ENCODE measurements around the gene TRIM28.

GRCh38 chr19:58575183-58576041 is 31.5 kb downstream of the TRIM28 start:
- TF ChIP-seq, protein P1, sequence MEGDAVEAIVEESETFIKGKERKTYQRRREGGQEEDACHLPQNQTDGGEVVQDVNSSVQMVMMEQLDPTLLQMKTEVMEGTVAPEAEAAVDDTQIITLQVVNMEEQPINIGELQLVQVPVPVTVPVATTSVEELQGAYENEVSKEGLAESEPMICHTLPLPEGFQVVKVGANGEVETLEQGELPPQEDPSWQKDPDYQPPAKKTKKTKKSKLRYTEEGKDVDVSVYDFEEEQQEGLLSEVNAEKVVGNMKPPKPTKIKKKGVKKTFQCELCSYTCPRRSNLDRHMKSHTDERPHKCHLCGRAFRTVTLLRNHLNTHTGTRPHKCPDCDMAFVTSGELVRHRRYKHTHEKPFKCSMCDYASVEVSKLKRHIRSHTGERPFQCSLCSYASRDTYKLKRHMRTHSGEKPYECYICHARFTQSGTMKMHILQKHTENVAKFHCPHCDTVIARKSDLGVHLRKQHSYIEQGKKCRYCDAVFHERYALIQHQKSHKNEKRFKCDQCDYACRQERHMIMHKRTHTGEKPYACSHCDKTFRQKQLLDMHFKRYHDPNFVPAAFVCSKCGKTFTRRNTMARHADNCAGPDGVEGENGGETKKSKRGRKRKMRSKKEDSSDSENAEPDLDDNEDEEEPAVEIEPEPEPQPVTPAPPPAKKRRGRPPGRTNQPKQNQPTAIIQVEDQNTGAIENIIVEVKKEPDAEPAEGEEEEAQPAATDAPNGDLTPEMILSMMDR (IDR thresholded peaks at IDR 0.05), result peak in 2 of 6 experiments; percentile 8 to 23
- peak; percentile 65 to 71 for TF ChIP-seq POLR2A (IDR thresholded peaks at IDR 0.05)

All from adrenal gland (tissue), 5 donors.